Nephron (organoid): Measurements from ENCODE around the gene SPPL3.

Source experiments
- H3K27ac Mint-ChIP-seq, 3 experiments: 2 replicates each; pipeline ENCODE4 v1.8.0; 2020; ENCODE audit warnings: mixed read lengths in 3 of 3, mild to moderate bottlenecking in 2 of 3, moderate library complexity in 1 of 3
- H3K27me3 Mint-ChIP-seq: 2 replicates; pipeline ENCODE4 v1.8.0; 2021; ENCODE audit warnings: low read depth, mild to moderate bottlenecking, moderate library complexity, mixed read lengths
- H3K36me3 Mint-ChIP-seq: 2 replicates; pipeline ENCODE4 v1.8.0; 2020; ENCODE audit warnings: low read depth, mixed read lengths
- H3K4me1 Mint-ChIP-seq: 2 replicates; pipeline ENCODE4 v1.8.0; 2020; ENCODE audit warnings: mixed read lengths
- H3K4me3 Mint-ChIP-seq, 3 experiments: 2 replicates each; pipeline ENCODE4 v1.8.0; 2020; ENCODE audit warnings: mild to moderate bottlenecking in 3 of 3, mixed read lengths in 3 of 3, moderate library complexity in 2 of 3
- H3K9me3 Mint-ChIP-seq: 2 replicates; pipeline ENCODE4 v1.8.0; 2020; ENCODE audit warnings: mixed read lengths
- CTCF ChIP-seq, 3 experiments: fragments of 200-600 bp; sonication (generic); IDR thresholded peaks; one replicate each; pipeline ENCODE4 v1.5.0; 2021; ENCODE audit warnings: antibody characterized with exemption in 3 of 3; ENCODE audit not compliant: unreplicated experiment in 3 of 3

Gene SPPL3

DNA sequence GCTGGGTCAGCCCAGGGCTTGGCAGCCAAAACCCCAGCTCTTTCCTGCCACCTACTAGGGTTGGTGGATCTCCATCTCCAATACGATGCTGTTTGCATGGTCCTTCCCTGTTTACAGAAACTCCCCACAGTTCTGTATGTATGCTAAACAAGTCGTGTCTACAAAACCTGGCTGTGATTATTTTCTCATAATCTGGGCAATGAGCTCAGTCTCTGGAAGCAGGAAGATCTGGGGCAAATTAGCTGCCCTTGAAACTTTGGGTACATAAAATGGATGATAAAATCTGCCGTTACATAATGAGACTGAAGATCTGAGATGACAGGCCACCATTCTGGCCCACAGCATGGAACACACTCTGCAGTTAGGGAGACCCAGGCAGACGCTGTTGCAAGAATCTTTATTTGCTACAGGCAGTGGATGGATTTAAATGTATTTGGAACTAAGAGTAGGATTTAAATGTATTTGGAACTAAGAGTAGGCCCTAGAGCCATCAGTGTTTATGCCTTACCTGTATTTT, 146.9 kb downstream of the SPPL3 start:
- Mint-ChIP-seq H3K36me3 (peaks cover 24% of the 10 kb centered on the region), H3K27me3 (no peaks in the 10 kb centered on the region), H3K4me1 (peaks cover 32% of the 10 kb centered on the region), H3K27ac (peak overlapping the region in 1 of 3 experiments; percentile 2), H3K9me3 (peaks cover 9% of the 10 kb centered on the region), H3K4me3 (no peak overlapping the region)
- no peak for TF ChIP-seq CTCF (IDR thresholded peaks at IDR 0.05; ENCODE audit: unreplicated experiment in 3 of 3)

DNA sequence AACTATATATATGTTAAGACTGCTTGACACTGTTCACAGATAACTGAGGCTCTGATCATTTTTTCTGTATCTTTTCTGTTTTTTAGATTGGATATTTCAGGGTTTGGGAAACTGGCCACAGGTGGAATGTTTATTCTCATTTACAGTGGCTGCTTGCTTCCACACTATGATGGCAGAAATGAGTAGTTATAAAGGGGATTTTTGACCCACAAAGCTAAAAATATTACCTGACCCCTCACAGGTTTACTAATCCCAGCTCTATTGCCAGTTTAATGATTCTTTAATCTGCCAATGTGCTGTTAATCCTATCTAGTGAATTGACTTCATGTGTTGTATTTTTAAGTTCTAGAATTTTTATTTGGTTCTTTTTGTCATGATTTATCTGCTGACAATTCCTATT, 148.9 kb downstream of the SPPL3 start:
- H3K36me3 Mint-ChIP-seq = peaks cover 8% of the 10 kb centered on the region

DNA sequence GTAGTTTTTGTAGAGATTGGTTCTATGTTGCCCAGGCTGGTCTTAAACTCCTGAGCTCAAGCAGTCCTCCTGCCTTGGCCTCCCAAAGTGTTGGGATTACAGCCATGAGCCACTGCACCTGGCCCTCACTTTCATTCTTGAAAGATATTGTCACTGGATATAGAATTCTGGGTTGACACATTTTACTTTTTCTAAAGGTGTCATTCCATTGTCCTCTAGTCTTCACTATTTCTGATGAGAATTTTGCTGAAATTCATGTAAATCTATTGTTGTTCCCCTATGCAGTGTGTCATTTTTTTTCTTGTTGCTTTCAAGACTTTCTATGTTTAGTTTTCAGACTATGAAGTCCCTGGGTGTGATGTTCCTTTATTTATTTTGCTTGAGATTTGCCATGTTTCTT, 149.4 kb downstream of the SPPL3 start:
- H3K9me3 Mint-ChIP-seq = peaks cover 9% of the 10 kb centered on the region
- no peak overlapping the region for H3K27ac Mint-ChIP-seq
- no peaks in the 10 kb centered on the region for H3K27me3 Mint-ChIP-seq
- H3K36me3 Mint-ChIP-seq = peaks cover 8% of the 10 kb centered on the region
- H3K4me3 Mint-ChIP-seq = no peak overlapping the region
- no peak for TF ChIP-seq CTCF (IDR thresholded peaks at IDR 0.05; ENCODE audit: unreplicated experiment in 3 of 3)
- H3K4me1 Mint-ChIP-seq = peaks cover 10% of the 10 kb centered on the region

More for the DNA sequence above, 148.9 kb downstream of the SPPL3 start:
- Mint-ChIP-seq H3K27ac (no peak overlapping the region), H3K9me3 (peaks cover 9% of the 10 kb centered on the region), H3K4me3 (no peak overlapping the region), H3K4me1 (peaks cover 12% of the 10 kb centered on the region), H3K27me3 (no peaks in the 10 kb centered on the region)
- TF ChIP-seq CTCF (IDR thresholded peaks at IDR 0.05; ENCODE audit: unreplicated experiment in 3 of 3) = no peak

DNA sequence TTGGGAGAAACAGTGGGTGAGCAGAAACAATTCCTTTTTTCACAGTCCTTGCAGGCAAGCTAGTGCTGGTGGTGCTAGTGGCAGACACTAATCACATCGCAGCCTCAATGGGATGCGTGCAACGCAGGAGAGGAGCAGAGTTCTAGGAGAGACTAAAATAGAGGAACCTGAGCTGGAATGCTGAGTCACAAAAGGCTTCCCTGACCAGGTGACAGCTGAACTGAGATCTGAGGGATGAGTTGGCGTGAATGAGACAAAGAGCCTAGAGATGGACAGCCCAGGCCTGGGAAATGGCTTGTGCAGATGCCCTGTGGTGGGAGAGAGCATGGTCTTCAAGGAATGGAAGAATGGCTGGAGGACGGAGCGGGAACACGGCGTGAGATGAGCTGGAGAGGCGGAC, 152.8 kb downstream of the SPPL3 start:
- Mint-ChIP-seq H3K9me3 (peaks cover 9% of the 10 kb centered on the region), H3K27me3 (no peaks in the 10 kb centered on the region), H3K4me1 (no peaks in the 10 kb centered on the region), H3K4me3 (no peak overlapping the region), H3K36me3 (peaks cover 4% of the 10 kb centered on the region), H3K27ac (no peak overlapping the region)
- TF ChIP-seq CTCF (IDR thresholded peaks at IDR 0.05; ENCODE audit: unreplicated experiment in 3 of 3) = no peak

DNA sequence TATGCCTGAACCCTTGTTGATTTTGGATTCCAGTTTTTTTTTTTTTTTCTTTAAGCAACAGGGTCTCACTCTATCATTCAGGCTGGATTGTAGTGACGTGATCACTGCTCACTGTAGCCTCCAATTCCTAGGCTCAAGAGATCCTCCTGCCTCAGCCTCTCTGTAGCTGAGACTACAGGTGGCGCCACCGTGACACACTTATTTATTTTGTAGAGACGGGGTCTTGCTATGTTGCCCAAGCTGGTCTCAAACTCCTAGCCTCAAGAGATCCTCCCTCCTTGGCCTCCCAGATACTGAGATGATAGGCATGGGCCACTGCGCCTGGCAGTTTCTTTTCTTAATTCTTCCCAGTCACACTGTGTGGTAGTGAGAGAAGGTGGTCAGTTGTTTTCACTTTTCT, 153.4 kb downstream of the SPPL3 start:
- H3K27me3 Mint-ChIP-seq = no peaks in the 10 kb centered on the region
- peaks cover 9% of the 10 kb centered on the region for H3K9me3 Mint-ChIP-seq
- no peak overlapping the region for H3K27ac Mint-ChIP-seq
- no peak overlapping the region for H3K4me3 Mint-ChIP-seq
- H3K36me3 Mint-ChIP-seq = peaks cover 4% of the 10 kb centered on the region
- no peaks in the 10 kb centered on the region for H3K4me1 Mint-ChIP-seq
- no peak for TF ChIP-seq CTCF (IDR thresholded peaks at IDR 0.05; ENCODE audit: unreplicated experiment in 3 of 3)

DNA sequence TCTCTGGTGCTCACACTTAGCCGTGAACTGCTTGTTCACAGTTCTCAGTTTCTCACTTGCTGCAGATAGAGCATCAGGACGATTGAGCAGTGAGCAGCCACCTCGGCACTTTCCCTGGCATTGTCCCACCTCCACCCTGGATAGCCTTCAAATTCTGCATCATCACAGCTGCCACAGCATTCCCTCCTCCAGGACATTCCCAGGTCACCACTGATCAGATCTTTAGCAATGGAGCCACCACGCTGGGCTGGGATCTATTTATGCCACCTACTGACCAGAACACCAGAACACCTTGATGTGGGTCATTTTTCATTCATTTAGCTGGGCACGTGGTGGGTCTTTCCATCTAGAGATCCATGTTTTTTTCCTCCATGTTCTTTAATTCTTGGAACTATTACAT, 154.9 kb downstream of the SPPL3 start:
- Mint-ChIP-seq H3K36me3 (peaks cover 4% of the 10 kb centered on the region), H3K27ac (no peak overlapping the region), H3K27me3 (no peaks in the 10 kb centered on the region), H3K9me3 (peaks cover 3% of the 10 kb centered on the region), H3K4me1 (no peaks in the 10 kb centered on the region), H3K4me3 (no peak overlapping the region)
- TF ChIP-seq CTCF (IDR thresholded peaks at IDR 0.05; ENCODE audit: unreplicated experiment in 3 of 3) = no peak
